GM20431 (cell line): ENCODE results near the gene DPEP2NB.
"Not testable (repeated sequence)": the region's sequence is repeated elsewhere in the genome, so short reads cannot be mapped to it uniquely, and the experiment has no call there.

Source experiments
- in situ Hi-C: fragments of 300-500 bp; cut with MseI, MboI; formaldehyde crosslinking; loops from one replicate; pipeline ENCODE4 v1.15.0; 2020; ENCODE audit warnings: low sequenced_read_pairs; ENCODE audit not compliant: unreplicated experiment

The DPEP2NB gene

DNA sequence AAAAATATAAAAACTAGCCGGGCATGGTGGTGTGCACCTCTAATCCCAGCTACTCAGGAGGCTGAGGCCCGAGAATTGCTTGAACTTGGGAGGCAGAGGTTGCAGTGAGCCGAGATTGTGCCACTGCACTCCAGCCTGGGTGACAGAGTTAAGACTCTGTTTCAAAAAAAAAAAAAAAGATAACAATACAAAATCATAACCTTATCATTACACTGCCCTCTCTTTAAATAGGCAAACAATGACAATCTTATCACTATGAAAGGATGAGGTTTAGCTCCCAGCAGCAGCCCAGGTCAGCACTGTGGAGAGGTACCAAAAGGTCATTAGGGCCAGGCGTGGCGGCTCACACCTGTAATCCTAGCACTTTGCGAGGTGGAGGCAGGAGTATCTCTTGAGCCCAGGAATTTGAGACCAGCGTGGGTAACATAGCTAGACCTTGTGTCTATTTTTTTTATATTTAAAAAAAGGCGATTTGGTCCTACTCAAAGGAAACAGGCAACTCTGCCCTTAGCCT, 3.5 kb upstream of the DPEP2NB start:
- in situ Hi-C loops: no loop called here

DNA sequence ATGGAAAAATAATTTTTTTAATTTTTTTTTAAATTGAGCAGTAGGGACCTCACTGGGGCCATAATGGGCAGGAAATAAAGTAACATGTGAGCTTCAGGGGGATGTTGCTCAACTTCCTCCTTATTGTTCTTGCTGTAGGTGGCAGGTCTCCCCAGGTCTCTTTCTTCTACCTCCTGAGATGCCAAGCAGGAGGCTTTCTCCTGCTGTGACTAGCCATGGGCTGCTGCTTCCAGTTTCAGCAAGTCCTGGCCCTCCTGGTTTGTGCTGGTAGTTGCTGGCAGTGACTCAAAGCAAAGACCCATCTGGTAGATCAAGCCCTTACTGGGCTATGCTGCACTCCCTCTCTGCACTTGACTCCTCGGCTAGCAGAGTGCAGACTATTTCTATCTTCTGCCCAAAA, 2.3 kb downstream of the DPEP2NB start:
- in situ Hi-C loops: no loop called here

DNA sequence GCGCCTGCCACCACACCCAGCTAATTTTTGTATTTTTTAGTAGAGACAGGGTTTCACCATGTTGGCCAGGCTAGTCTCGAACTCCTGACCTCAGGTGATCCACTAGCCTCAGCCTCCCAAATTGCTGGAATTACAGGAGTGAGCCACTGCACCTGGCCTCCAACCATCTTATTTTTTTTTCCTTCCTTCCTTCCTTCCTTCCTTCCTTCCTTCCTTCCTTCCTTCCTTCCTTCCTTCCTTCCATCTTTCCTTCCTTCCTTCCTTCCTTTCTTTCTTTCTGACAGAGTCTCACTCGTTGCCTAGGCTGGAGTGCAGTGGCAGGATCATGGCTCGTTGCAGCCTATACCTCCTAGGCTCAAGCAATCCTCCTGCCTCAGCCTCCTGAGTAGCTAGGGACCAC, 5.8 kb downstream of the DPEP2NB start:
- in situ Hi-C loops: not testable (repeated sequence)

- in situ Hi-C loops: no loop called here
Observed at GRCh38 chr16:68009157-68009735, 6.5 kb downstream of the DPEP2NB start.

GRCh38 chr16:68005786-68006286, 9.9 kb downstream of the DPEP2NB start:
- in situ Hi-C loops: no loop called here

DNA sequence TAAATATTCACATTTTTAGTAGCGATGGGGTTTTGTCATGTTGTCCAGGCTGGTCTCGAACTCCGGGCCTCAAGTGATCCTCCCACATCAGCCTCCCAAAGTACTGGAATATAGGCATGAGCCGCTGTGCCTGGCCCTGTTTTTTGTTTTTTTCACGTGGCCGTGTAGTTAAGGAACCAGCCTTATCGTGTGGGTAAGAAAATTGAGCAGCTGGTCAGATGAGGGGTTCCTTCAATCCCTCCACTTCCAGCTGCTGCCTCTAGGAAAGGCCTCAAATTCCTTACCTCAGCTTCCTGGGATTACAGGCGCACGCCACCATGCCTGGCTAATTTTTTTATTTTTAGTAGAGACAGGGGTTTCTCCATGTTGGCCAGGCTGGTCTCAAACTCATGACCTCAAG, 10.5 kb downstream of the DPEP2NB start:
- in situ Hi-C loops: no loop called here

GRCh38 chr16:68003031-68003430, 12.7 kb downstream of the DPEP2NB start:
- in situ Hi-C loops: no loop called here

DNA sequence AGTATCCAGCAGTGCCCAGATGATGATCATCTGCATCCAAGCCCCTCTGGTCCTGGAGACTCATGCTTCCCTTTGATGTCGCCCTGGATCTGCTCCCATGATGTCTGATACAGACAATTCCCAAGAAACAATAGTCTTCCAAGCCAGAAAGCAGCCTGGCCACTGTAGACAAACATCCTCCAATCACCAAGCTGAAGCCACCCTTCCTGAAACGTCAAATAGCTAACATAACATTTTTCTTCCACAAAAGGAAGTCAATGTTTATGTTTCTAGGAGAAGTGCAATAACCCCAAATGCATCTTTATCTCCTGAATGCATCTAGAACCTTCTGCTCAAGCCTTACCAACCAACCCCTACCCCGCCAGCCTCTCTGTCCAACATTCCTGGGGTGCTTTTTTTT, 15.3 kb downstream of the DPEP2NB start:
- in situ Hi-C loops: no loop called here

- in situ Hi-C loops: no loop called here
Observed at GRCh38 chr16:67999985-68000384, 15.7 kb downstream of the DPEP2NB start.

DNA sequence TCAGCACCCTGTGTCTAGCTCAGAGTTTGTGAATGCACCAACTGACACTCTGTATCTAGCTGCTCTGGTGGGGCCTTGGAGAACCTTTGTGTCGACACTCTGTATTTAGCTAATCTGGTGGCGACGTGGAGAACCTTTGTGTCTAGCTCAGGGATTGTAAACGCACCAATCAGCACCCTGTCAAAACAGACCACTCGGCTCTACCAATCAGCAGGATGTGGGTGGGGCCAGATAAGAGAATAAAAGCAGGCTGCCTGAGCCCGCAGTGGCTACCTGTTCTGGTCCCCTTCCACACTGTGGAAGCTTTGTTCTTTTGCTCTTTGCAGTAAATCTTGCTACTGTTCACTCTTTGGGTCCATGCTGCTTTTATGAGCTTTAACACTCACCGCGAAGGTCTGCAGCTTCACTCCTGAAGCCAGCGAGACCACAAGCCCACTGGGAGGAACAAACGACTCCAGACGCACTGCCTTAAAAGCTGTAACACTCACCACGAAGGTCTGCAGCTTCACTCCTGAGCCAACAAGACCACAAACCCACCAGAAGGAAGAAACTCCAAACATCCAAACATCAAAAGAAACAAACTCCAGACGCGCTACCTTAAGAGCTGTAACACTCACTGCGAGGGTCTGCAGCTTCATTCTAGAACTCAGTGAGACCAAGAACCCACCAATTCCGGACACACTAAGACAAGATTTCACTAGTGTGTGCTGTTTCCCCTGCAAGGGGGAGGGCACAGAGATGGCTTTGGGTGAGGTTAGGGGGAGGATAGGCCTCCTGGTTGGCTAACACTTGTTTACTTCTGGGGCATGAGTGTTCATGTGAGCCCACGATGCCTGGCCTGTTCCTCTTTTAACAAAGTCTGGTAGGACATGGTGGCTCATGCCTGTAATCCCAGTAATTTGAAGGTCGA, 16.7 kb downstream of the DPEP2NB start, which contains the start of gene DPEP2:
Gene DPEP2 (minus strand): TSS at position 706 of the 910 bp plus-strand sequence. CDS start 6,272 bp downstream, outside the sequence.
- in situ Hi-C loops: not testable (repeated sequence)

DNA sequence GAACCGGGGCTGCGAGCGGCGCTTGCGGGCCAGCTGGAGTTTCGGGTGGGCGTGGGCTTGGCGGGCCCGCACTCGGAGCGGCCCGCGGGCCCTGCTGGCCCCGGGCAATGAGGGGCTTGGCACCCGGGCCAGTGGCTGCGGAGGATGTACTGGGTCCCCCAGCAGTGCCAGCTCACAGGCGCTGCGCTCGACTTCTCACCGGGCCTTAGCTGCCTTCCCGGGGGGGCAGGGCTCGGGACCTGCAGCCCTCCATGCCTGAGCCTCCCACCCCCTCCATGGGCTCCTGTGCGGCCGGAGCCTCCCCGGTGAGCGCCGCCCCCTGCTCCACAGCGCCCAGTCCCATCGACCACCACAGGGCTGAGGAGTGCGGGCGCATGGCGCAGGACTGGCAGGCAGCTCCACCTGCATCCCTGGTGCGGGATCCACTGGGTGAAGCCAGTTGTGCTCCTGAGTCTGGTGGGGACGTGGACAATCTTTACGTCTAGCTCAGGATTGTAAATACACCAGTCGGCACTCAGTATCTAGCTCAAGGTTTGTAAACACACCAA, 17.4 kb downstream of the DPEP2NB start:
- in situ Hi-C loops: not testable (repeated sequence)

- in situ Hi-C loops: no loop called here
Observed at GRCh38 chr16:67996666-67997065, 19.0 kb downstream of the DPEP2NB start.

GRCh38 chr16:67995423-67995822, 20.3 kb downstream of the DPEP2NB start:
- in situ Hi-C loops: no loop called here

- in situ Hi-C loops: not testable (repeated sequence)
Observed at GRCh38 chr16:67994040-67994408, 21.7 kb downstream of the DPEP2NB start.

DNA sequence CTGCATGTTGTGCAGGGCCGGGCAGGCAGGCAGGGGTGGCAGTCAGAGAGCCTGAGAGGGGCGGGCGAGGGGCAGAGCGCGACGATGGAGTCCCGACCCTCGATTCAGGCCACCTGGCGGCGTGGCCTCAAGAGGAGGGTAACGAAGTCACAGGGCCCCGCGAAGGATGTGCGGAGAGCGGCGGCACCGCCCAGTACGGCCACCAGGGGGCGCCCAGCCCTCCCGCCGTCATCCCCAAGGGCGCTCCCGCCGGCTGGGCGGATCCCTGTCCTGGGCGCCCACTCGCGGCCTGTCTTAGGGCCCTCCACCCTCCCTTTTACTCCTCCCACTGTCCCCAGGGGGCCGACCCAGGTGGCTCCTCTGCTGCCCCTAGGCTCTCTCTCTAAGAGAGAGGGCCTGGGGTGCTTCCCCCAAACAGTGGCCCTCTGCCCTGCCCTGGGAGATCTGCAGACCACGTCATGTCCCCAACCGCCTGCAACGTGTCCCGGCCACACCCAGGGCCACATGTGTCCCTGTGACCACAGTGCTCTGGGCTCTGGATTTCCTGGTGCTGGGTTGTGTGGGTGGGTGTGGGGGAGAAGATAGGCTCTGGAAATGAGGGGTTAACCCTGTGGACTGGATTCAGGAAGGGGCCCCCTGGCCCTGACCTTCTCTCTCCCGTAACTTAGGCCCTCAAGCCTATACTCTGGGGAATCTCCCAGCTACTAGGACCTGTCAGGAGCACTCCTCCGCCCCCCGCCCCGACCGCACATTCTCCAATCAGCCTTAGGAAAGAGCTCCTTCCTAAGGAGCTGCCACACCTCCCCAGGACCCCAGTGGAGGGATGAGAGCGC, 22.3 kb downstream of the DPEP2NB start:
- in situ Hi-C loops: no loop called here

DNA sequence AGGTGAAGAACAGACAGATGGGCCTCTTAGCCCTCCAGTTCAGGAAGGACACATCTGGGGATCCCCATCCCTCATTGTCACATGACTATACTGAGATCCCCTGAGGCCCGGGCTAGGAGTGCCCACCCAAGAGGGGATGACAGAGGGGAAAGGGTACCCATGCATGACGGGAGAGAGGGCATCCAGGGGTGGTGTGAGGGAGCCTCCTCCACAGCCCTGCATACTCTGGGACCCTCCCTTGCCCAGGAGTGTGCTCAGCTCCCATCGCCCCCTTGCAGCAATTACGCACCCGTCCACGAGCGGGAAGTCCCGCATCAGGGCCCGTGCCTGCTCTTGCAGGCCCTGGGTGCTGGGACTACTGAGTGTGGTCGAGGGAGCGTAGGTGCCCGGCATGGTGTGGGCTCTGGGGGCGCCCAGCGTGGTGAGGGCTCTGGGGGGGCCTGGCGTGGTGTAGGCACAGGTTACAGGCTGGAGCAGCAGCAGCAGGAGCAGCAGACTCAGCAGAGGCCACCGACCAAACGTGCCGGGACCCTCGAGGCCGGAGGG, 23.0 kb downstream of the DPEP2NB start:
- in situ Hi-C loops: no loop called here

GRCh38 chr16:67990018-67990386, 25.7 kb downstream of the DPEP2NB start:
- in situ Hi-C loops: no loop called here

DNA sequence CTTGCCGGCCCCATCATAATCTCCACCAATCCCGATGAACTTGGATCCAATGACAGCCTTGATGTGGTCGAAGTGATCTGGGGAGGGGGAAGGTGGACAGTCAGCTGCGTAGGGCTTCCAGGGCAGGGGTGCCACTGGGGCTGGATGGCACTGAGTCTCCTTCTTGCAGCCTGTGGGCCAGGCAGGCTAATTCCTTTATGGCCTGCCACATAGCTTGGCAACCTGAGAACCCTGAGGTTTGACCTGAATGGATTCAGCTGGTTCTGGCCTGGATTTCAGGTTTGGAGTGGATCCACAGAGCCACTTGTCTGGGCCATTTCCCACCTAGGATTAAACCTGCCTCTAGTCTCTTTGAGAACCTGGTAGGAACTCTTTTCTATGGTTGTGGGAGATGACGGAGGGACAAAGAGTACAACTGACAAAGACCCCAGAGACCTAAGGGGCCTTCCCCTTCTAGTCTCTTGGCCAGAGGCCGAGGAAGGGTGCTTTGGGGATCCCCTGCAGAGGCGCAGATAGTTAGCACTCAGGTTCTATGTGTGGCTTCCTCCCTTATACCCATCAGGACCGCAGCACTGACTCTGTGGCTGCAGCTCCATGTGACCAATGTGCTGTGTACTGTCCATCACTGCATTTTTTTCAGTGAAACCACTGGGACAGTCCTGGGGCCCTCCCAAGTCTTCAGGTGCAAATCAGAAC, 26.2 kb downstream of the DPEP2NB start:
- in situ Hi-C loops: no loop called here

- in situ Hi-C loops: no loop called here
Observed at GRCh38 chr16:67988675-67989074, 27.0 kb downstream of the DPEP2NB start.
